ENCODE data around the gene TRAP1. TPM values are rescaled to one million over a fixed set of nuclear protein-coding genes. Genes with fewer than 3 reads are reported as not detected.

Gene TRAP1
- total RNA-seq, 3 donors from 2014 or later: 44.8 to 69.5 (median 51.4) TPM

DNA sequence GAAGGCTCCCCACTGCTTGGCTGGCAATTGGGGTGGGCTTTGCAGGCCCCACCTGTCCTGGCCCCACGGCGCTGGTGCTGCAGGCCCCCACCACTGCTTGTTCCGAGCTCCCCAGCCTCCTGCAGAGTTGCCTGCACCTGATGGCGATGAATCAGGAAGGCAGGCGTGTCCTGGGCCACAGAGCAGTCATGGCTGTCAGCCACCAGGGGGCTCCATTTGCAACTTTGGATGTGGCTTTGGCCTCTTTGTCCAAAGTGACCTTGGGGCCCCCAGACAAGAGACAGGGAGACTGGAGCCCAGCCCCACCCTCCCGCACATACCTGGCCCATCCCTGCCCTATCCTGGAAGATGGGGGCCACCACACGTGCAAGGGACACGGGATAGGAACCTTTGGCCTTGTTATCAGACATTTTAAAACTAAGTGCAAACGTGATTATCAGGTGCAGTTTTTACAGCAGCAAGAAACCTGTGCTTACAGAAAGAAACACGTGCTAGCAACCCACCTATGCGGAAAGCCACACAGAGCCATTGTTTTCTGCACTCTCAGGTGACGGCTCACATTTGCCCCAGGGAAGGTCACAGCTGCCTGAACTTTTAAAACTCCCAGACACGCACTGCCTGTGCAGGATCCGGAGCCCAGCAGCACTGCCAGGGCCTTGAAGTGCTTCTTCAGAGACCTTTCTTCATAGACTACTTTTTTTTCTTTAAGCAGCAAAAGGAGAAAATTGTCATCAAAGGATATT is 62.9 kb downstream of the TRAP1 start, which contains the start of gene DNASE1:
TSS of gene DNASE1 (plus strand) at position 443 of the 743 bp plus-strand sequence. CDS start 683 bp downstream, outside the sequence.
- no peak within 1 kb of the TSS for H3K4me3 ChIP-seq
- no peak for DNase-seq (ENCODE audit: low spot score in 2 of 2)
- TF ChIP-seq POLR2A (IDR thresholded peaks at IDR 0.05): no peak
- TF ChIP-seq POLR2AphosphoS5 (IDR thresholded peaks at IDR 0.05): no peak
- TF ChIP-seq, protein P1, sequence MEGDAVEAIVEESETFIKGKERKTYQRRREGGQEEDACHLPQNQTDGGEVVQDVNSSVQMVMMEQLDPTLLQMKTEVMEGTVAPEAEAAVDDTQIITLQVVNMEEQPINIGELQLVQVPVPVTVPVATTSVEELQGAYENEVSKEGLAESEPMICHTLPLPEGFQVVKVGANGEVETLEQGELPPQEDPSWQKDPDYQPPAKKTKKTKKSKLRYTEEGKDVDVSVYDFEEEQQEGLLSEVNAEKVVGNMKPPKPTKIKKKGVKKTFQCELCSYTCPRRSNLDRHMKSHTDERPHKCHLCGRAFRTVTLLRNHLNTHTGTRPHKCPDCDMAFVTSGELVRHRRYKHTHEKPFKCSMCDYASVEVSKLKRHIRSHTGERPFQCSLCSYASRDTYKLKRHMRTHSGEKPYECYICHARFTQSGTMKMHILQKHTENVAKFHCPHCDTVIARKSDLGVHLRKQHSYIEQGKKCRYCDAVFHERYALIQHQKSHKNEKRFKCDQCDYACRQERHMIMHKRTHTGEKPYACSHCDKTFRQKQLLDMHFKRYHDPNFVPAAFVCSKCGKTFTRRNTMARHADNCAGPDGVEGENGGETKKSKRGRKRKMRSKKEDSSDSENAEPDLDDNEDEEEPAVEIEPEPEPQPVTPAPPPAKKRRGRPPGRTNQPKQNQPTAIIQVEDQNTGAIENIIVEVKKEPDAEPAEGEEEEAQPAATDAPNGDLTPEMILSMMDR (IDR thresholded peaks at IDR 0.05): peak in 2 of 3 donors; percentile 11 to 32
- intact Hi-C loops (cut with DNase I; ENCODE audit: low total_unique reads): no loop called here
- no peaks in the 10 kb centered on the region for H3K27me3 ChIP-seq
- H3K27ac ChIP-seq: no peak within 1 kb of the TSS
- H3K36me3 ChIP-seq: peaks cover 9% of the 10 kb centered on the region
- H3K9me3 ChIP-seq: no peaks in the 10 kb centered on the region
- H3K4me1 ChIP-seq: no peaks in the 10 kb centered on the region

DNA sequence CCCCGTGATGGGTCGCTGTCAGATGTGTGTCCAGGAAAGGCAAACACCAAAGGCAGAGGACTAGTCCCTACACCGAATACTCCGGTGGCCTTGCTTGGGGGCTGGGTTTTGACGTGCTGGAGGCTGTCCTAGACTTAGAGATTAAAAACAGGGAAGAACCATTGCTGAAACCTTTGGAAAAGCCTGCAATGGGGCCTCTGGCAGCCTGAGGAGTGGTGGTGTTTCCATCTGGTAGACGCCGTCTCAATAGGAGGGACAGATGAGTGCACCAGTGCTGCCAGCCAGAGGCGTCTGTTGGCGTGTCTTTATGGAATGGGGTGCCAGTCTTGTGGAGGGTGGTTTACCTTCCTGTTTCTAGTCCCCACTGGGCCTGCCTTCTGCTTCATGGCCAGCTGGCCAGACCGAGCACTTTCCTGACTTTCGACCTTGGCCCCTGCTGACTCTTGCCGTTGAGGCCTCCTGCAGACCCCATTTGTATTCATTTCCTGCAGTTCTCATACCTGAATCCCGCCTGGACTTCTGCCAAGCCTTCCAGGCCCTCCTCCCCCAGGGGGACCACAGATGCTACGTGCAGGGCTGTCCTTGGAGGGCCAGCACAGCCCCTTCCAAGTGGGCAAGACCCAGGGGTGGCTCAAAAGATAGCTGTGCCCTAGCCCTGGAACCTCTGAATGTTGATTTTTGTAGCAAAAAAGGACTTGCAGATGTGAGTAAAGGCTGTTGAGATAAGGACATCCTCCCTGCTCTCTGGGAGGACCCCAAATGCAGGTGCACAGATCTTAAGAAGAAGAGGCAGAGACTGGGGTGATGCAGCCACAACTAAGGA is 64.7 kb downstream of the TRAP1 start:
- H3K4me1 ChIP-seq: no peaks in the 10 kb centered on the region
- H3K9me3 ChIP-seq: no peaks in the 10 kb centered on the region
- no peak overlapping the region for H3K4me3 ChIP-seq
- H3K36me3 ChIP-seq: peaks cover 6% of the 10 kb centered on the region
- intact Hi-C loops (cut with DNase I; ENCODE audit: low total_unique reads): no loop called here
- TF ChIP-seq, protein P1 (IDR thresholded peaks at IDR 0.05): no peak
- DNase-seq (ENCODE audit: low spot score in 2 of 2): peak in 1 of 2 donors; percentile 35
- H3K27ac ChIP-seq: no peak overlapping the region
- no peaks in the 10 kb centered on the region for H3K27me3 ChIP-seq

DNA sequence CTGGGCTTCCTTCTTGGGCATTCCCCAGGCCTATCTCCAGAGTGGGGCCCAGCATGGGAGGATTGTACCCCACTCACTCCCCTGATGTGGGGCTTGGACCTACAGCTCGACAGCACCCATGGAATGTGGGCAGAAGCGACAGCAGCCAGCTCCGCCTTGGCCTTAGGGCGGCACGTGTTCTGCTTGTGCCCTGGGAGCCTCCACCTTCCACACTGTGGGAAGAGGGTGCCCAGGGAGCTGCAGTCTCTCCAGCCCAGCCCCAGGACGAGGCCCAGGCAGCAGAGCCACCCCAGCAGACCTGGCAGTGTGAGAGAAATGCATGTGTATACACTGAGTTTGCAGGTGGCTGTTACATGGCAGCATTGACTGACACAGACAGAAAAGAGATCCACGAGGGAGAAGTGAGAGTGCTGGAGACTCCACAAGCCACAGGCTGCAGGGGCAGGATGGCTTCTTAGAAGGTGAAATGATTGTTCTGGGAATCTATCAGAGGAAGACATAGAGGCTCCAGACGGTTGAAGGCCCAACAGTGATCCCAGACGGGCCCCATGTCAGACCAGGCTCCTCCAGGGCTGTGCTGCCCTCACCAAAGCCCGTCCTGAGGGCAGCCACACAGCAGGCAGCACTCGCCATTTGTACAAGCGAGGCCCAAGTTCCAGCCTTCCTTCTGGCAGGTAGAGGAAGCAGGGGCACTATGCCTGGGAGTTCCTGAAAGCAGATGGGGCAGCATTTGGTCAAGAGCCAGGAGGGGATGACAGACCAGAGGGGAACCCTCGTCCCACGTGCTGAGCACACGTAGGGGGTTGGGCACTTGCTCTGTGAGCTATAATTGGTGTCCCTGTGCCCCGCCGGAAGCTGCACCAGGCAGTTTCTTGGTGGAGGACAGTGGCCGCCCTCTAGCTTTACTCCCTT is 65.6 kb downstream of the TRAP1 start:
- TF ChIP-seq, protein P1 (IDR thresholded peaks at IDR 0.05): no peak
- no peak for TF ChIP-seq POLR2A (IDR thresholded peaks at IDR 0.05)
- TF ChIP-seq POLR2AphosphoS5 (IDR thresholded peaks at IDR 0.05): no peak
- Histone ChIP-seq H3K36me3 (peaks cover 2% of the 10 kb centered on the region), H3K27ac (no peak overlapping the region), H3K4me3 (no peak overlapping the region), H3K9me3 (no peaks in the 10 kb centered on the region), H3K27me3 (no peaks in the 10 kb centered on the region), H3K4me1 (no peaks in the 10 kb centered on the region)
- peak in 1 of 2 donors; percentile 28 for DNase-seq (ENCODE audit: low spot score in 2 of 2)
- intact Hi-C loops (cut with DNase I; ENCODE audit: low total_unique reads): no loop called here

DNA sequence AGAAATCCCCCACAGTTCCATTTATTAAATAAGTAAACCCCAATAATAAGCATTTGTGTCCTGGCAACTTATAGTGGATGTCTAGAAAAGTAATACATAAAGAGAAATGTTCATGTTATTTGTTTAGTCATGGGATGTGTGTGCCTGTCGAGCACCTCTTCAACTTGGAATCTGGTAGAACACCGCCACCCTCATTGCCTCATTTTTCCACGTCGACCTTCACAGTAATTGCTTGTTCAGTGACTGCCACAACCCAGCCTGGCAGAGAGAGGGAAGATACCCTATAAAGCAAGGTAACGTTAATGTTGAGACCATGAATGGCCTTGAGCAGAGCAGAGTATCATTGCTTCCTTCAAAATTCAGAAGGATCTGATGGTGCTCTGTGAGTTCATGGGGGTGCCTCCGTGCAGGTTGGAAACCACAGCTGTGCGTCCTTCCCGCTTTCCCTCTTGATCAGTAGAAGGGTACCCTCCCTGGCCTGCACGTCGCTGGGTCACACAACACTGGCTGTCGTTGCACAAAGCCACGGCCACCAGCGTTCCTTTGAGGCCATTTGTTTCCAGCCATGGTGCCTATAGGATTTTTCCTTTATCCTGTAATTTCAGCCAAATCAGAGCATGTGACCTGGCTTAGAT is 66.6 kb downstream of the TRAP1 start:
- Histone ChIP-seq H3K36me3 (no peaks in the 10 kb centered on the region), H3K4me3 (no peak overlapping the region), H3K27me3 (no peaks in the 10 kb centered on the region), H3K4me1 (no peaks in the 10 kb centered on the region), H3K9me3 (no peaks in the 10 kb centered on the region), H3K27ac (no peak overlapping the region)
- TF ChIP-seq POLR2AphosphoS5 (IDR thresholded peaks at IDR 0.05) (no peak), POLR2A (IDR thresholded peaks at IDR 0.05) (no peak)
- TF ChIP-seq, protein P1 (IDR thresholded peaks at IDR 0.05): no peak
- peak in 1 of 2 donors; percentile 46 for DNase-seq (ENCODE audit: low spot score in 2 of 2)
- intact Hi-C loops (cut with DNase I; ENCODE audit: low total_unique reads): no loop called here
